HL-60 (cell line): ENCODE results near the gene SLC26A8.

Experiments used
- DNase-seq, 2 experiments: peaks; one replicate each; pipeline ENCODE4 v3.0.0-alpha.2; 2010 to 2020; ENCODE audit warnings: low read depth in 1 of 2, low spot score in 1 of 2
- H3K27ac ChIP-seq: fragments of 250-450 bp; sonication (Bioruptor Pico); replicated peaks from 2 replicates; pipeline ENCODE4 v1.5.1; 2020; ENCODE audit warnings: mild to moderate bottlenecking, moderate library complexity
- H3K27me3 ChIP-seq: fragments of 250-450 bp; sonication (Bioruptor Pico); 2 replicates; pipeline ENCODE4 v1.5.1; 2021; ENCODE audit warnings: mild to moderate bottlenecking, moderate library complexity; ENCODE audit not compliant: insufficient read depth, poor library complexity, severe bottlenecking
- H3K4me3 ChIP-seq: replicated peaks from 2 replicates; pipeline ENCODE4 v1.5.1; 2011; ENCODE audit warnings: mild to moderate bottlenecking, control low read depth, low read length; ENCODE audit not compliant: insufficient read depth
- CTCF ChIP-seq: IDR thresholded peaks from one replicate; pipeline ENCODE4 v1.5.1; 2011; ENCODE audit warnings: low read length, control low read depth, inconsistent platforms; ENCODE audit not compliant: insufficient read depth
- GABPA ChIP-seq: IDR thresholded peaks from 2 replicates; pipeline ENCODE4 v1.6.1; 2012; ENCODE audit warnings: low read depth
- POLR2AphosphoS5 ChIP-seq: IDR thresholded peaks from 2 replicates; pipeline ENCODE4 v1.6.1; 2012; ENCODE audit warnings: low read depth
- REST ChIP-seq: IDR thresholded peaks from 2 replicates; pipeline ENCODE4 v1.6.1; 2012; ENCODE audit warnings: low read depth; ENCODE audit not compliant: insufficient replicate concordance
- SPI1 ChIP-seq: IDR thresholded peaks from 2 replicates; pipeline ENCODE4 v1.6.1; 2012; ENCODE audit warnings: low read depth, mild to moderate bottlenecking, borderline replicate concordance

The SLC26A8 gene

GRCh38 chr6:36052097-36052496 lies 27.7 kb upstream of the SLC26A8 start:
- Histone ChIP-seq H3K27me3 (no peaks in the 10 kb centered on the region), H3K4me3 (no peak overlapping the region), H3K27ac (no peak overlapping the region)
- TF ChIP-seq POLR2AphosphoS5 = no peak
- no peak for TF ChIP-seq SPI1
- TF ChIP-seq CTCF = no peak
- TF ChIP-seq REST = no peak
- no peak for TF ChIP-seq GABPA
- no peak for DNase-seq

GRCh38 chr6:36050947-36051710 lies 26.7 kb upstream of the SLC26A8 start:
- no peak for TF ChIP-seq REST
- no peak for TF ChIP-seq POLR2AphosphoS5
- no peak for TF ChIP-seq CTCF
- TF ChIP-seq GABPA = no peak
- no peak for TF ChIP-seq SPI1
- H3K27me3 ChIP-seq = no peaks in the 10 kb centered on the region
- H3K27ac ChIP-seq = no peak overlapping the region
- no peak overlapping the region for H3K4me3 ChIP-seq
- no peak for DNase-seq

GRCh38 chr6:36050305-36050704 lies 25.9 kb upstream of the SLC26A8 start:
- Histone ChIP-seq H3K27me3 (no peaks in the 10 kb centered on the region), H3K27ac (no peak overlapping the region), H3K4me3 (no peak overlapping the region)
- TF ChIP-seq CTCF = no peak
- no peak for TF ChIP-seq SPI1
- TF ChIP-seq GABPA = no peak
- no peak for TF ChIP-seq POLR2AphosphoS5
- no peak for TF ChIP-seq REST
- no peak for DNase-seq
